Smooth muscle cell (in vitro differentiated cells): Measurements from ENCODE around the gene TANGO2. TPM values are rescaled to one million over a fixed set of nuclear protein-coding genes. Genes with fewer than 3 reads are reported as not detected.

Source experiments
- DNase-seq: peaks from one replicate; lab custom pipeline; 2025; ENCODE audit not compliant: unreplicated experiment; lab: John Stamatoyannopoulos, UW
- H2AFZ ChIP-seq: fragments of 200-600 bp; sonication (generic); 2 replicates; pipeline ENCODE4 v1.6.0; 2016; ENCODE audit warnings: antibody characterized with exemption, low read depth, mild to moderate bottlenecking
- H3F3A ChIP-seq: fragments of 200-600 bp; sonication (generic); 2 replicates; pipeline ENCODE4 v1.6.0; 2017; ENCODE audit warnings: antibody characterized with exemption, low read depth
- H3K27ac ChIP-seq: fragments of 200-600 bp; sonication (generic); 2 replicates; pipeline ENCODE4 v1.5.1; 2016; ENCODE audit warnings: low read depth, mild to moderate bottlenecking
- H3K27me3 ChIP-seq: fragments of 200-600 bp; sonication (generic); 2 replicates; pipeline ENCODE4 v1.6.1; 2016; ENCODE audit warnings: low read depth, mild to moderate bottlenecking
- H3K36me3 ChIP-seq: fragments of 200-600 bp; sonication (generic); 2 replicates; pipeline ENCODE4 v1.5.1; 2016; ENCODE audit warnings: low read depth
- H3K4me1 ChIP-seq: fragments of 200-600 bp; sonication (generic); 2 replicates; pipeline ENCODE4 v1.5.1; 2016; ENCODE audit warnings: low read depth
- H3K4me2 ChIP-seq: fragments of 200-600 bp; sonication (generic); 2 replicates; pipeline ENCODE4 v1.6.0; 2016; ENCODE audit warnings: mild to moderate bottlenecking
- H3K4me3 ChIP-seq: fragments of 200-600 bp; sonication (generic); 2 replicates; pipeline ENCODE4 v1.5.1; 2016; ENCODE audit warnings: mild to moderate bottlenecking
- H3K79me2 ChIP-seq: fragments of 200-600 bp; sonication (generic); 2 replicates; pipeline ENCODE4 v1.6.0; 2016; ENCODE audit warnings: low read depth, mild to moderate bottlenecking
- H3K9ac ChIP-seq: fragments of 200-600 bp; sonication (generic); 2 replicates; pipeline ENCODE4 v1.6.0; 2016; ENCODE audit warnings: low read depth
- H3K9me3 ChIP-seq: fragments of 200-600 bp; sonication (generic); replicated peaks from 2 replicates; pipeline ENCODE4 v1.5.1; 2016; ENCODE audit warnings: low read depth
- H4K20me1 ChIP-seq: fragments of 200-600 bp; sonication (generic); 2 replicates; pipeline ENCODE4 v1.6.0; 2016; ENCODE audit warnings: low read depth
- CTCF ChIP-seq: fragments of 200-600 bp; sonication (generic); IDR thresholded peaks from 2 replicates; pipeline ENCODE4 v1.5.1; 2017; ENCODE audit warnings: borderline replicate concordance, mild to moderate bottlenecking, antibody characterized with exemption; ENCODE audit not compliant: insufficient read depth, poor library complexity, severe bottlenecking
- WGBS: methylation state at CpG from one replicate; pipeline ENCODE4 v1.1.7; 2016; ENCODE audit warnings: low lambda C conversion rate; 5-methylcytosine and 5-hydroxymethylcytosine counted together
- polyA plus RNA-seq: library from polyadenylated mRNA; unstranded; fragments of >200 nt; fragmentation: Nextera tagmentation; extraction: Ambion mirVana; gene quantifications from 2 replicates; pipeline ENCODE4 v1.2.1, GENCODE V29; 2016
- total RNA-seq: library from RNA; depleted of rRNA; stranded (reverse); fragments of >200 nt; gene quantifications from 2 replicates; pipeline ENCODE4 v1.2.3, GENCODE V29; 2014

The TANGO2 gene
- total and polyA plus RNA-seq, 2 experiments from 2014 or later: 10.8 to 14.7 TPM

- no peaks in the 10 kb centered on the region for H3K9me3 ChIP-seq
- WGBS: 93% methylated on average over 7 of the region's 7 CpGs
- H2AFZ ChIP-seq: no peak overlapping the region
- peaks cover 3% of the 10 kb centered on the region for H3K36me3 ChIP-seq
- H3K27ac ChIP-seq: no peak overlapping the region
- H3K27me3 ChIP-seq: no peaks in the 10 kb centered on the region
- H3K4me1 ChIP-seq: no peaks in the 10 kb centered on the region
- no peak for DNase-seq
- H3F3A ChIP-seq: no peaks in the 10 kb centered on the region
- H3K4me3 ChIP-seq: no peak overlapping the region
- H3K79me2 ChIP-seq: peaks cover 10% of the 10 kb centered on the region
- H3K4me2 ChIP-seq: no peak overlapping the region
- H4K20me1 ChIP-seq: peaks cover 48% of the 10 kb centered on the region
- no peak overlapping the region for H3K9ac ChIP-seq
- no peak for TF ChIP-seq CTCF
Measured at GRCh38 chr22:20107471-20107901, 86.6 kb downstream of the TANGO2 start.

GRCh38 chr22:20107951-20108756, 87.2 kb downstream of the TANGO2 start:
- Histone ChIP-seq H3K27me3 (no peaks in the 10 kb centered on the region), H3K9me3 (no peaks in the 10 kb centered on the region), H3K79me2 (peaks cover 3% of the 10 kb centered on the region), H3K4me2 (no peak overlapping the region), H4K20me1 (peaks cover 41% of the 10 kb centered on the region), H3K9ac (no peak overlapping the region), H3K4me1 (no peaks in the 10 kb centered on the region), H3K36me3 (no peaks in the 10 kb centered on the region), H3F3A (no peaks in the 10 kb centered on the region), H3K4me3 (no peak overlapping the region), H3K27ac (no peak overlapping the region), H2AFZ (no peak overlapping the region)
- WGBS: 93% methylated on average over 13 of the region's 13 CpGs
- no peak for TF ChIP-seq CTCF
- no peak for DNase-seq

GRCh38 chr22:20108757-20109230, 87.9 kb downstream of the TANGO2 start:
- WGBS: 92% methylated on average over 12 of the region's 12 CpGs
- H3K36me3 ChIP-seq: no peaks in the 10 kb centered on the region
- no peaks in the 10 kb centered on the region for H3K79me2 ChIP-seq
- no peak overlapping the region for H3K9ac ChIP-seq
- no peak overlapping the region for H2AFZ ChIP-seq
- no peak overlapping the region for H3K27ac ChIP-seq
- no peaks in the 10 kb centered on the region for H3F3A ChIP-seq
- peaks cover 34% of the 10 kb centered on the region for H4K20me1 ChIP-seq
- no peak for TF ChIP-seq CTCF
- no peaks in the 10 kb centered on the region for H3K27me3 ChIP-seq
- no peak overlapping the region for H3K4me2 ChIP-seq
- H3K4me1 ChIP-seq: no peaks in the 10 kb centered on the region
- no peak for DNase-seq
- H3K9me3 ChIP-seq: no peaks in the 10 kb centered on the region
- no peak overlapping the region for H3K4me3 ChIP-seq
